GM12878 (cell line): ENCODE data around the gene PRRX2. TPM values are rescaled to one million over a fixed set of nuclear protein-coding genes. Genes with fewer than 3 reads are reported as not detected.

Source experiments
- CBX5 ChIP-seq: sonication (generic); IDR thresholded peaks from 2 replicates; pipeline ENCODE4 v1.6.1; 2016; ENCODE audit warnings: low read depth, moderate library complexity, mild to moderate bottlenecking, inconsistent platforms
- EZH2 ChIP-seq: IDR thresholded peaks from 2 replicates; pipeline ENCODE4 v1.6.1; 2012; ENCODE audit warnings: low read depth, mild to moderate bottlenecking, control low read depth, inconsistent platforms, low read length, borderline replicate concordance; ENCODE audit not compliant: control insufficient read depth
- IKZF1 ChIP-seq: fragments of 450-650 bp; conservative IDR thresholded peaks from 2 replicates; pipeline ENCODE4 v1.6.1; 2017; ENCODE audit warnings: antibody characterized with exemption, mild to moderate bottlenecking
- SMAD5 ChIP-seq: IDR thresholded peaks from 2 replicates; pipeline ENCODE4 v1.6.1; 2016; ENCODE audit warnings: antibody characterized with exemption, low read depth
- polyA plus RNA-seq, 11 experiments: library from polyadenylated mRNA; depleted of rRNA in 4 of 11; unstranded in 6 of 11; stranded (reverse) in 5 of 11; fragments of >200 nt; fragmentation: Nextera tagmentation in 4 of 11; fragmentation: Illumina TruSeq in 1 of 11; extraction: Ambion mirVana in 4 of 11; extraction: Trizol in 1 of 11; gene quantifications; 1 replicate in 1 of 11; 2 replicates in 10 of 11; pipeline versions ENCODE4 v1.2.1 to v1.2.3, GENCODE V29; 2011 to 2016; ENCODE audit warnings: inconsistent platforms in 2 of 11, missing spikeins in 2 of 11, low read depth in 1 of 11
- total RNA-seq, 4 experiments: library from RNA; depleted of rRNA in 3 of 4; stranded (reverse); fragments of >200 nt in 3 of 4; fragmentation: Illumina TruSeq in 1 of 4; extraction: Trizol in 1 of 4; gene quantifications; 2 replicates each; pipeline versions ENCODE4 v1.2.1 to v1.2.3, GENCODE V29; 2013 to 2021
- TF ChIP-seq, protein P1 (sequence below): fragments of 450-650 bp; IDR thresholded peaks from 2 replicates; pipeline ENCODE4 v1.6.1; 2017; ENCODE audit warnings: mild to moderate bottlenecking, moderate library complexity
- TF ChIP-seq, protein P2 (sequence below): fragments of 150-350 bp; IDR thresholded peaks from 2 replicates; pipeline ENCODE4 v1.6.1; 2016; ENCODE audit warnings: low read depth, low read length
- TF ChIP-seq, protein P3 (sequence below), 3 experiments: IDR thresholded peaks in 2 of 3; conservative IDR thresholded peaks in 1 of 3; 2 replicates each; pipeline ENCODE4 v1.5.1; 2011; ENCODE audit warnings: low read depth in 3 of 3, low read length in 3 of 3, mild to moderate bottlenecking in 3 of 3, control low read depth in 2 of 3, moderate library complexity in 2 of 3, inconsistent platforms in 1 of 3, mixed read lengths in 1 of 3; ENCODE audit not compliant: control insufficient read depth in 2 of 3, insufficient read depth in 1 of 3; ENCODE audit errors: extremely low read depth in 1 of 3

PRRX2 gene
- total and polyA plus RNA-seq, 10 of the 15 experiments (the other 5 are each of a cell fraction or from before 2014, with no cell fraction given), result not detected

DNA sequence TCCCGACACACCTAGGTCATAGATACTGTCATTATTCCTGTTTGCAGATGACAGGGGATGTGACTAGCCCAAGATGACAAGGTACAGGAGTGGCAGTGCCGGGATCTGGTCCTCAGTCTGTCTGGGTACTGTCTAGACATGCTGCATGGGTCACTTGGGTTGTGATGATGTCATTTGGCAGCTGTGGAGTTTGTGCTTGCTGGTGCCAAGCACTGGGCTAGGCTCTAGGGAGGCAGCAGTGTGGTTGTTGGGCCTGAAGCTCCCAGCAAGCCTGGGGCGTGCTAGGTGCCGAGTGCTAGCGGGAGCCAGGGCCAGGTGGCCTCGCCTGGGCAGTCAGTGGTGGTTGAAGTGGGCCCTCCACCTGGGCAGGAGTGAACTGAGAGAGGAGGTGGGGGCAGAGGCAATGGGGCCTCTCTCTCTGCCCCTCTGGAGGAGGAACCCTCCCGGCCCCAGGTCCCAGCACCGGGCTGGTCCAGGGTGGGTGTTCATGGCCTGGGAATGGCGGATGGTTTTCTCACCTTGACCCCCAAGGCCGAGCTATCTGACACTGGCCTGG lies 14.7 kb upstream of the PRRX2 start (continued):
- TF ChIP-seq, protein P1, sequence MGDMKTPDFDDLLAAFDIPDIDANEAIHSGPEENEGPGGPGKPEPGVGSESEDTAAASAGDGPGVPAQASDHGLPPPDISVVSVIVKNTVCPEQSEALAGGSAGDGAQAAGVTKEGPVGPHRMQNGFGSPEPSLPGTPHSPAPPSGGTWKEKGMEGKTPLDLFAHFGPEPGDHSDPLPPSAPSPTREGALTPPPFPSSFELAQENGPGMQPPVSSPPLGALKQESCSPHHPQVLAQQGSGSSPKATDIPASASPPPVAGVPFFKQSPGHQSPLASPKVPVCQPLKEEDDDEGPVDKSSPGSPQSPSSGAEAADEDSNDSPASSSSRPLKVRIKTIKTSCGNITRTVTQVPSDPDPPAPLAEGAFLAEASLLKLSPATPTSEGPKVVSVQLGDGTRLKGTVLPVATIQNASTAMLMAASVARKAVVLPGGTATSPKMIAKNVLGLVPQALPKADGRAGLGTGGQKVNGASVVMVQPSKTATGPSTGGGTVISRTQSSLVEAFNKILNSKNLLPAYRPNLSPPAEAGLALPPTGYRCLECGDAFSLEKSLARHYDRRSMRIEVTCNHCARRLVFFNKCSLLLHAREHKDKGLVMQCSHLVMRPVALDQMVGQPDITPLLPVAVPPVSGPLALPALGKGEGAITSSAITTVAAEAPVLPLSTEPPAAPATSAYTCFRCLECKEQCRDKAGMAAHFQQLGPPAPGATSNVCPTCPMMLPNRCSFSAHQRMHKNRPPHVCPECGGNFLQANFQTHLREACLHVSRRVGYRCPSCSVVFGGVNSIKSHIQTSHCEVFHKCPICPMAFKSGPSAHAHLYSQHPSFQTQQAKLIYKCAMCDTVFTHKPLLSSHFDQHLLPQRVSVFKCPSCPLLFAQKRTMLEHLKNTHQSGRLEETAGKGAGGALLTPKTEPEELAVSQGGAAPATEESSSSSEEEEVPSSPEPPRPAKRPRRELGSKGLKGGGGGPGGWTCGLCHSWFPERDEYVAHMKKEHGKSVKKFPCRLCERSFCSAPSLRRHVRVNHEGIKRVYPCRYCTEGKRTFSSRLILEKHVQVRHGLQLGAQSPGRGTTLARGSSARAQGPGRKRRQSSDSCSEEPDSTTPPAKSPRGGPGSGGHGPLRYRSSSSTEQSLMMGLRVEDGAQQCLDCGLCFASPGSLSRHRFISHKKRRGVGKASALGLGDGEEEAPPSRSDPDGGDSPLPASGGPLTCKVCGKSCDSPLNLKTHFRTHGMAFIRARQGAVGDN, result no peak
- TF ChIP-seq, protein P2, sequence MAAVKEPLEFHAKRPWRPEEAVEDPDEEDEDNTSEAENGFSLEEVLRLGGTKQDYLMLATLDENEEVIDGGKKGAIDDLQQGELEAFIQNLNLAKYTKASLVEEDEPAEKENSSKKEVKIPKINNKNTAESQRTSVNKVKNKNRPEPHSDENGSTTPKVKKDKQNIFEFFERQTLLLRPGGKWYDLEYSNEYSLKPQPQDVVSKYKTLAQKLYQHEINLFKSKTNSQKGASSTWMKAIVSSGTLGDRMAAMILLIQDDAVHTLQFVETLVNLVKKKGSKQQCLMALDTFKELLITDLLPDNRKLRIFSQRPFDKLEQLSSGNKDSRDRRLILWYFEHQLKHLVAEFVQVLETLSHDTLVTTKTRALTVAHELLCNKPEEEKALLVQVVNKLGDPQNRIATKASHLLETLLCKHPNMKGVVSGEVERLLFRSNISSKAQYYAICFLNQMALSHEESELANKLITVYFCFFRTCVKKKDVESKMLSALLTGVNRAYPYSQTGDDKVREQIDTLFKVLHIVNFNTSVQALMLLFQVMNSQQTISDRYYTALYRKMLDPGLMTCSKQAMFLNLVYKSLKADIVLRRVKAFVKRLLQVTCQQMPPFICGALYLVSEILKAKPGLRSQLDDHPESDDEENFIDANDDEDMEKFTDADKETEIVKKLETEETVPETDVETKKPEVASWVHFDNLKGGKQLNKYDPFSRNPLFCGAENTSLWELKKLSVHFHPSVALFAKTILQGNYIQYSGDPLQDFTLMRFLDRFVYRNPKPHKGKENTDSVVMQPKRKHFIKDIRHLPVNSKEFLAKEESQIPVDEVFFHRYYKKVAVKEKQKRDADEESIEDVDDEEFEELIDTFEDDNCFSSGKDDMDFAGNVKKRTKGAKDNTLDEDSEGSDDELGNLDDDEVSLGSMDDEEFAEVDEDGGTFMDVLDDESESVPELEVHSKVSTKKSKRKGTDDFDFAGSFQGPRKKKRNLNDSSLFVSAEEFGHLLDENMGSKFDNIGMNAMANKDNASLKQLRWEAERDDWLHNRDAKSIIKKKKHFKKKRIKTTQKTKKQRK, result no peak
- TF ChIP-seq EZH2 (no peak), CBX5 (no peak), IKZF1 (no peak), SMAD5 (no peak)
- TF ChIP-seq, protein P3, sequence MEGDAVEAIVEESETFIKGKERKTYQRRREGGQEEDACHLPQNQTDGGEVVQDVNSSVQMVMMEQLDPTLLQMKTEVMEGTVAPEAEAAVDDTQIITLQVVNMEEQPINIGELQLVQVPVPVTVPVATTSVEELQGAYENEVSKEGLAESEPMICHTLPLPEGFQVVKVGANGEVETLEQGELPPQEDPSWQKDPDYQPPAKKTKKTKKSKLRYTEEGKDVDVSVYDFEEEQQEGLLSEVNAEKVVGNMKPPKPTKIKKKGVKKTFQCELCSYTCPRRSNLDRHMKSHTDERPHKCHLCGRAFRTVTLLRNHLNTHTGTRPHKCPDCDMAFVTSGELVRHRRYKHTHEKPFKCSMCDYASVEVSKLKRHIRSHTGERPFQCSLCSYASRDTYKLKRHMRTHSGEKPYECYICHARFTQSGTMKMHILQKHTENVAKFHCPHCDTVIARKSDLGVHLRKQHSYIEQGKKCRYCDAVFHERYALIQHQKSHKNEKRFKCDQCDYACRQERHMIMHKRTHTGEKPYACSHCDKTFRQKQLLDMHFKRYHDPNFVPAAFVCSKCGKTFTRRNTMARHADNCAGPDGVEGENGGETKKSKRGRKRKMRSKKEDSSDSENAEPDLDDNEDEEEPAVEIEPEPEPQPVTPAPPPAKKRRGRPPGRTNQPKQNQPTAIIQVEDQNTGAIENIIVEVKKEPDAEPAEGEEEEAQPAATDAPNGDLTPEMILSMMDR (IDR thresholded peaks at IDR 0.05 in 2 of 3, conservative IDR thresholded peaks at IDR 0.05 in 1 of 3; ENCODE audit: control insufficient read depth in 2 of 3, extremely low read depth in 1 of 3, insufficient read depth in 1 of 3, low read depth in 3 of 3, low read length in 3 of 3), result no peak
- TF ChIP-seq, all 136 proteins: peak for 0
